ENCODE data around the gene TMEM250. TPM values are rescaled to one million over a fixed set of nuclear protein-coding genes. Genes with fewer than 3 reads are reported as not detected.

Gene TMEM250
- total RNA-seq, 1 experiment from 2014 or later = 34.0 TPM

GRCh38 chr9:136120438-136120844 is 1.8 kb upstream of the TMEM250 start:
- Histone ChIP-seq H3K9me3 (ENCODE audit: control insufficient read depth, insufficient read depth, low read depth, low read length) (no peaks in the 10 kb centered on the region), H3K27ac (ENCODE audit: low read length) (no peak overlapping the region), H3K27me3 (ENCODE audit: control insufficient read depth, insufficient read depth, low read length) (no peaks in the 10 kb centered on the region), H3K4me3 (ENCODE audit: low read depth in 2 of 2, low read length in 2 of 2) (no peak overlapping the region), H3K4me1 (ENCODE audit: control insufficient read depth, insufficient read depth, low read length) (peaks cover 12% of the 10 kb centered on the region), H3K36me3 (ENCODE audit: control insufficient read depth, insufficient read depth, low read length) (no peaks in the 10 kb centered on the region)
- in situ Hi-C loops (cut with HindIII; ENCODE audit: low pct_unique_long_range_greater_than_20kb, low sequenced_read_pairs) = no loop called here
- TF ChIP-seq SIN3A (IDR thresholded peaks at IDR 0.05; ENCODE audit: borderline replicate concordance, insufficient read depth, low read depth, low read length) (no peak), TCF7L2 (IDR thresholded peaks at IDR 0.05; ENCODE audit: low read depth, low read length) (no peak), CTCF (IDR thresholded peaks at IDR 0.05) (no peak), REST (IDR thresholded peaks at IDR 0.05; ENCODE audit: insufficient read depth in 1 of 2, low read depth in 2 of 2, low read length in 1 of 2) (no peak), POLR2AphosphoS5 (IDR thresholded peaks at IDR 0.05; ENCODE audit: low read depth, low read length) (no peak)
- DNase-seq (ENCODE audit: low read depth, low spot score) (no peak), ATAC-seq (no peak)
- BruUV-seq (replicated peaks) = no TSS peak
- intact Hi-C loops (cut with micrococcal nuclease; ENCODE audit: unreplicated experiment) = no loop called here
- ChIA-PET POLR2A (no interaction called here), CTCF (no interaction called here)

GRCh38 chr9:136119883-136120393 is 1.3 kb upstream of the TMEM250 start:
- ChIA-PET POLR2A (no interaction called here), CTCF (no interaction called here)
- DNase-seq (ENCODE audit: low read depth, low spot score) = no peak
- in situ Hi-C loops (cut with HindIII; ENCODE audit: low pct_unique_long_range_greater_than_20kb, low sequenced_read_pairs) (no loop called here), intact Hi-C loops (cut with micrococcal nuclease; ENCODE audit: unreplicated experiment) (no loop called here)
- peak overlapping the region; percentile 64 for H3K4me3 ChIP-seq (ENCODE audit: low read depth in 2 of 2, low read length in 2 of 2)
- H3K27me3 ChIP-seq (ENCODE audit: control insufficient read depth, insufficient read depth, low read length) = no peaks in the 10 kb centered on the region
- no peak for ATAC-seq
- H3K36me3 ChIP-seq (ENCODE audit: control insufficient read depth, insufficient read depth, low read length) = no peaks in the 10 kb centered on the region
- peak overlapping the region; percentile 76 for H3K27ac ChIP-seq (ENCODE audit: low read length)
- no TSS peak for BruUV-seq (replicated peaks)
- no peaks in the 10 kb centered on the region for H3K9me3 ChIP-seq (ENCODE audit: control insufficient read depth, insufficient read depth, low read depth, low read length)
- TF ChIP-seq REST (IDR thresholded peaks at IDR 0.05; ENCODE audit: insufficient read depth in 1 of 2, low read depth in 2 of 2, low read length in 1 of 2) (no peak), TCF7L2 (IDR thresholded peaks at IDR 0.05; ENCODE audit: low read depth, low read length) (no peak), SIN3A (IDR thresholded peaks at IDR 0.05; ENCODE audit: borderline replicate concordance, insufficient read depth, low read depth, low read length) (no peak), CTCF (IDR thresholded peaks at IDR 0.05) (no peak), POLR2AphosphoS5 (IDR thresholded peaks at IDR 0.05; ENCODE audit: low read depth, low read length) (no peak)
- peaks cover 12% of the 10 kb centered on the region for H3K4me1 ChIP-seq (ENCODE audit: control insufficient read depth, insufficient read depth, low read length)

Measured in Panc1 (cell line).